Liver (tissue), 9 donors: Measurements from ENCODE around the gene DOK6. TPM values are rescaled to one million over a fixed set of nuclear protein-coding genes. Genes with fewer than 3 reads are reported as not detected.

ENCODE experiments used
- DNase-seq: peaks from one replicate; pipeline ENCODE4 v3.0.0-alpha.2; 2017; ENCODE audit warnings: low spot score
- H3K27ac ChIP-seq, 2 donors: one replicate each; pipeline ENCODE4 v1.7.0; 2013; ENCODE audit warnings: inconsistent platforms in 2 of 2, low read length in 2 of 2, control low read depth in 1 of 2, low read depth in 1 of 2, mild to moderate bottlenecking in 1 of 2
- H3K27me3 ChIP-seq, 4 donors: one replicate each; pipeline versions ENCODE4 v1.6.1 to v1.7.0; 2013; ENCODE audit warnings: low read length in 3 of 4, inconsistent platforms in 1 of 4, mild to moderate bottlenecking in 1 of 4, moderate library complexity in 1 of 4; ENCODE audit not compliant: control insufficient read depth in 4 of 4, insufficient read depth in 4 of 4
- H3K36me3 ChIP-seq, 4 donors: one replicate each; pipeline versions ENCODE4 v1.6.1 to v1.7.0; 2013; ENCODE audit warnings: low read length in 3 of 4, mild to moderate bottlenecking in 3 of 4, low read depth in 1 of 4, moderate library complexity in 1 of 4; ENCODE audit not compliant: control insufficient read depth in 4 of 4, insufficient read depth in 3 of 4
- H3K4me1 ChIP-seq, 4 donors: one replicate each; pipeline versions ENCODE4 v1.6.1 to v1.7.0; 2013; ENCODE audit warnings: low read length in 3 of 4, mild to moderate bottlenecking in 3 of 4, moderate library complexity in 1 of 4; ENCODE audit not compliant: control insufficient read depth in 4 of 4, insufficient read depth in 4 of 4
- H3K4me3 ChIP-seq, 3 donors: one replicate each; pipeline versions ENCODE4 v1.6.1 to v1.7.0; 2013; ENCODE audit warnings: low read length in 3 of 3, control low read depth in 1 of 3, low read depth in 1 of 3, mild to moderate bottlenecking in 1 of 3
- H3K9ac ChIP-seq, 2 donors: one replicate each; pipeline ENCODE4 v1.7.0; 2013; ENCODE audit warnings: low read length in 2 of 2, mild to moderate bottlenecking in 2 of 2, moderate library complexity in 2 of 2, control low read depth in 1 of 2, low read depth in 1 of 2
- H3K9me3 ChIP-seq, 4 donors: one replicate each; pipeline versions ENCODE4 v1.6.1 to v1.7.0; 2013; ENCODE audit warnings: low read length in 3 of 4; ENCODE audit not compliant: control insufficient read depth in 4 of 4
- FOXA1 ChIP-seq: IDR thresholded peaks from 2 replicates; pipeline ENCODE4 v1.6.1; 2016; ENCODE audit warnings: antibody characterized with exemption
- FOXA2 ChIP-seq: IDR thresholded peaks from 2 replicates; pipeline ENCODE4 v1.6.1; 2016; ENCODE audit warnings: antibody characterized with exemption
- GABPA ChIP-seq, 2 donors: IDR thresholded peaks in 1 of 2; conservative IDR thresholded peaks in 1 of 2; 2 replicates each; pipeline ENCODE4 v1.6.1; 2016; ENCODE audit warnings: antibody characterized with exemption in 2 of 2, mild to moderate bottlenecking in 1 of 2, moderate library complexity in 1 of 2
- HNF4G ChIP-seq: IDR thresholded peaks from 2 replicates; pipeline ENCODE4 v1.6.1; 2016; ENCODE audit warnings: antibody characterized with exemption
- JUND ChIP-seq, 2 donors: IDR thresholded peaks; 2 replicates each; pipeline ENCODE4 v1.6.1; 2016; ENCODE audit warnings: antibody characterized with exemption in 2 of 2
- NR2F2 ChIP-seq: IDR thresholded peaks from 2 replicates; pipeline ENCODE4 v1.6.1; 2016; ENCODE audit warnings: antibody characterized with exemption
- RAD21 ChIP-seq, 2 donors: IDR thresholded peaks; 2 replicates each; pipeline ENCODE4 v1.6.1; 2016; ENCODE audit warnings: antibody characterized with exemption in 2 of 2, mild to moderate bottlenecking in 2 of 2
- RXRA ChIP-seq, 2 donors: IDR thresholded peaks; 2 replicates each; pipeline ENCODE4 v1.6.1; 2017 to 2018; ENCODE audit warnings: antibody characterized with exemption in 2 of 2, mild to moderate bottlenecking in 1 of 2
- SP1 ChIP-seq: IDR thresholded peaks from 2 replicates; pipeline ENCODE4 v1.6.1; 2018; ENCODE audit warnings: antibody characterized with exemption, mild to moderate bottlenecking
- TAF1 ChIP-seq: conservative IDR thresholded peaks from 2 replicates; pipeline ENCODE4 v1.6.1; 2016; ENCODE audit warnings: antibody characterized with exemption, mild to moderate bottlenecking
- YY1 ChIP-seq: IDR thresholded peaks from 2 replicates; pipeline ENCODE4 v1.6.1; 2016; ENCODE audit warnings: antibody characterized with exemption, mild to moderate bottlenecking
- WGBS: extraction: QIAGEN DNeasy Blood & Tissue Kit; methylation state at CpG from one replicate; pipeline ENCODE4 v1.1.7; 2013; 5-methylcytosine and 5-hydroxymethylcytosine counted together
- polyA plus RNA-seq, 2 donors: library from polyadenylated mRNA; stranded (reverse) in 1 of 2; unstranded in 1 of 2; fragments of 200-250 nt in 1 of 2; fragments of >200 nt in 1 of 2; fragmentation: Nextera tagmentation in 1 of 2; extraction: Ambion mirVana in 1 of 2; gene quantifications; one replicate each; pipeline versions ENCODE4 v1.2.1 to v1.2.3, GENCODE V29; 2013 to 2015
- total RNA-seq, 2 donors: library from RNA; depleted of rRNA; stranded (reverse); fragments of >200 nt; gene quantifications; one replicate each; pipeline ENCODE4 v1.2.3, GENCODE V29; 2014
- TF ChIP-seq, protein P1 (sequence below): IDR thresholded peaks from 2 replicates; pipeline ENCODE4 v1.6.1; 2016; ENCODE audit warnings: antibody characterized with exemption
- TF ChIP-seq, protein P2 (sequence below): fragments of 150-350 bp; IDR thresholded peaks from 2 replicates; pipeline ENCODE4 v1.5.1; 2017; ENCODE audit warnings: improper control_type of control experiment, low read depth, low read length; ENCODE audit not compliant: missing input control
- TF ChIP-seq, protein P3 (sequence below): IDR thresholded peaks from 2 replicates; pipeline ENCODE4 v1.6.1; 2016; ENCODE audit warnings: antibody characterized with exemption, mild to moderate bottlenecking
- TF ChIP-seq, protein P4 (sequence below): IDR thresholded peaks from 2 replicates; pipeline ENCODE4 v1.6.1; 2016; ENCODE audit warnings: antibody characterized with exemption
- TF ChIP-seq, protein P5 (sequence below): IDR thresholded peaks from 2 replicates; pipeline ENCODE4 v1.6.1; 2016; ENCODE audit warnings: antibody characterized with exemption
- donor health status: healthy.
- donor health status: healthy.
- donor health status: healthy.
- donor health status: healthy.
- donor health status: healthy.

The DOK6 gene
- total and polyA plus RNA-seq, 4 donors, result 0.08 to 1.1 (median 0.67) TPM

DNA sequence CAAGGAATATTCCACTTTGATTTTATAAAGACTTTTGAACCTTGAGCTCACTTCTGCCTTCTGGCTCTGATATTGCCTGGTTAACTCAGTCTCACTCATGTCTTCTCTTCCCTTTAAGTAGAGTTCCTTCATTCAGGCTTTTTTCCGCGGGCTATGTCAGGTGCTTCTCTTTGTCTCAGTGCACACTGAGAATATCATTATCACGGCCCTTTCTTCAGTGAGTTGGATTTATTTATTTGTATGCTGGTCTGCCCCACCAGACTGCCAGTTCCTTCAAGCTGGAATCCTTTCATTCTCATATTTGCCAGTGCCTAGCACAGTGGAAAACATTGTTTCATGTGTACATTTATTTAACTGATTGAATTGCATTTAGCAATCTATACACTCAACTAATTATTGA lies 136.5 kb downstream of the DOK6 start:
- Histone ChIP-seq H3K36me3 (no peaks in the 10 kb centered on the region), H3K4me1 (no peaks in the 10 kb centered on the region), H3K9me3 (no peaks in the 10 kb centered on the region), H3K27ac (no peak overlapping the region), H3K4me3 (no peak overlapping the region), H3K27me3 (no peaks in the 10 kb centered on the region), H3K9ac (no peak overlapping the region)
- TF ChIP-seq, protein P1, sequence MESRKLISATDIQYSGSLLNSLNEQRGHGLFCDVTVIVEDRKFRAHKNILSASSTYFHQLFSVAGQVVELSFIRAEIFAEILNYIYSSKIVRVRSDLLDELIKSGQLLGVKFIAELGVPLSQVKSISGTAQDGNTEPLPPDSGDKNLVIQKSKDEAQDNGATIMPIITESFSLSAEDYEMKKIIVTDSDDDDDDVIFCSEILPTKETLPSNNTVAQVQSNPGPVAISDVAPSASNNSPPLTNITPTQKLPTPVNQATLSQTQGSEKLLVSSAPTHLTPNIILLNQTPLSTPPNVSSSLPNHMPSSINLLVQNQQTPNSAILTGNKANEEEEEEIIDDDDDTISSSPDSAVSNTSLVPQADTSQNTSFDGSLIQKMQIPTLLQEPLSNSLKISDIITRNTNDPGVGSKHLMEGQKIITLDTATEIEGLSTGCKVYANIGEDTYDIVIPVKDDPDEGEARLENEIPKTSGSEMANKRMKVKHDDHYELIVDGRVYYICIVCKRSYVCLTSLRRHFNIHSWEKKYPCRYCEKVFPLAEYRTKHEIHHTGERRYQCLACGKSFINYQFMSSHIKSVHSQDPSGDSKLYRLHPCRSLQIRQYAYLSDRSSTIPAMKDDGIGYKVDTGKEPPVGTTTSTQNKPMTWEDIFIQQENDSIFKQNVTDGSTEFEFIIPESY, result no peak
- TF ChIP-seq, protein P2, sequence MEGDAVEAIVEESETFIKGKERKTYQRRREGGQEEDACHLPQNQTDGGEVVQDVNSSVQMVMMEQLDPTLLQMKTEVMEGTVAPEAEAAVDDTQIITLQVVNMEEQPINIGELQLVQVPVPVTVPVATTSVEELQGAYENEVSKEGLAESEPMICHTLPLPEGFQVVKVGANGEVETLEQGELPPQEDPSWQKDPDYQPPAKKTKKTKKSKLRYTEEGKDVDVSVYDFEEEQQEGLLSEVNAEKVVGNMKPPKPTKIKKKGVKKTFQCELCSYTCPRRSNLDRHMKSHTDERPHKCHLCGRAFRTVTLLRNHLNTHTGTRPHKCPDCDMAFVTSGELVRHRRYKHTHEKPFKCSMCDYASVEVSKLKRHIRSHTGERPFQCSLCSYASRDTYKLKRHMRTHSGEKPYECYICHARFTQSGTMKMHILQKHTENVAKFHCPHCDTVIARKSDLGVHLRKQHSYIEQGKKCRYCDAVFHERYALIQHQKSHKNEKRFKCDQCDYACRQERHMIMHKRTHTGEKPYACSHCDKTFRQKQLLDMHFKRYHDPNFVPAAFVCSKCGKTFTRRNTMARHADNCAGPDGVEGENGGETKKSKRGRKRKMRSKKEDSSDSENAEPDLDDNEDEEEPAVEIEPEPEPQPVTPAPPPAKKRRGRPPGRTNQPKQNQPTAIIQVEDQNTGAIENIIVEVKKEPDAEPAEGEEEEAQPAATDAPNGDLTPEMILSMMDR, result no peak
- TF ChIP-seq, protein P3, sequence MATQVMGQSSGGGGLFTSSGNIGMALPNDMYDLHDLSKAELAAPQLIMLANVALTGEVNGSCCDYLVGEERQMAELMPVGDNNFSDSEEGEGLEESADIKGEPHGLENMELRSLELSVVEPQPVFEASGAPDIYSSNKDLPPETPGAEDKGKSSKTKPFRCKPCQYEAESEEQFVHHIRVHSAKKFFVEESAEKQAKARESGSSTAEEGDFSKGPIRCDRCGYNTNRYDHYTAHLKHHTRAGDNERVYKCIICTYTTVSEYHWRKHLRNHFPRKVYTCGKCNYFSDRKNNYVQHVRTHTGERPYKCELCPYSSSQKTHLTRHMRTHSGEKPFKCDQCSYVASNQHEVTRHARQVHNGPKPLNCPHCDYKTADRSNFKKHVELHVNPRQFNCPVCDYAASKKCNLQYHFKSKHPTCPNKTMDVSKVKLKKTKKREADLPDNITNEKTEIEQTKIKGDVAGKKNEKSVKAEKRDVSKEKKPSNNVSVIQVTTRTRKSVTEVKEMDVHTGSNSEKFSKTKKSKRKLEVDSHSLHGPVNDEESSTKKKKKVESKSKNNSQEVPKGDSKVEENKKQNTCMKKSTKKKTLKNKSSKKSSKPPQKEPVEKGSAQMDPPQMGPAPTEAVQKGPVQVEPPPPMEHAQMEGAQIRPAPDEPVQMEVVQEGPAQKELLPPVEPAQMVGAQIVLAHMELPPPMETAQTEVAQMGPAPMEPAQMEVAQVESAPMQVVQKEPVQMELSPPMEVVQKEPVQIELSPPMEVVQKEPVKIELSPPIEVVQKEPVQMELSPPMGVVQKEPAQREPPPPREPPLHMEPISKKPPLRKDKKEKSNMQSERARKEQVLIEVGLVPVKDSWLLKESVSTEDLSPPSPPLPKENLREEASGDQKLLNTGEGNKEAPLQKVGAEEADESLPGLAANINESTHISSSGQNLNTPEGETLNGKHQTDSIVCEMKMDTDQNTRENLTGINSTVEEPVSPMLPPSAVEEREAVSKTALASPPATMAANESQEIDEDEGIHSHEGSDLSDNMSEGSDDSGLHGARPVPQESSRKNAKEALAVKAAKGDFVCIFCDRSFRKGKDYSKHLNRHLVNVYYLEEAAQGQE, result no peak
- TF ChIP-seq RAD21 (IDR thresholded peaks at IDR 0.05), result no peak
- no peak for TF ChIP-seq SP1
- TF ChIP-seq HNF4G, result no peak
- TF ChIP-seq, protein P4, sequence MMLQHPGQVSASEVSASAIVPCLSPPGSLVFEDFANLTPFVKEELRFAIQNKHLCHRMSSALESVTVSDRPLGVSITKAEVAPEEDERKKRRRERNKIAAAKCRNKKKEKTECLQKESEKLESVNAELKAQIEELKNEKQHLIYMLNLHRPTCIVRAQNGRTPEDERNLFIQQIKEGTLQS, result no peak
- no peak for TF ChIP-seq TAF1
- no peak for TF ChIP-seq FOXA2
- 91% methylated on average over 3 of the region's 3 CpGs for WGBS
- DNase-seq, result no peak

DNA sequence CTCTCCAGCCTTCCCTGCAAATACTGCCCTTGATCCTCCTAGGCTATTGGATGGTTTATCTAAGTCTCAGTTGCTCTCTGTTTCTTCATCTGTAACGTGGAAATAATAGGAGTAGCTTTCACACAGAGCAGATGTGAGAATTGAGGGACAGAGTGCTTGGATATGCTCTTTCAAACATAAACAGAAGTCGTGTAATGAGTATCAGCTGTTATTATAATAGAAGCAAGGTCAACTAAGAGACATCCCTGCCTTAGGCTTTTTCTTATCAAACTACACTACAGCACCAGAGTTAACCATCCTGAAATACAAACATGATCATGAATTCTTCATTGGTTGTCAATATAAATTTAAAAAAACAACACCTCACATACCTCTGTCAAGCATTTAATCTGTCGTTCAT lies 138.2 kb downstream of the DOK6 start:
- no peak overlapping the region for H3K27ac ChIP-seq
- no peaks in the 10 kb centered on the region for H3K4me1 ChIP-seq
- no peaks in the 10 kb centered on the region for H3K9me3 ChIP-seq
- H3K9ac ChIP-seq, result no peak overlapping the region
- no peak overlapping the region for H3K4me3 ChIP-seq
- H3K27me3 ChIP-seq, result no peaks in the 10 kb centered on the region
- 72% methylated on average over 3 of the region's 3 CpGs for WGBS
- no peaks in the 10 kb centered on the region for H3K36me3 ChIP-seq
- no peak for DNase-seq
- no peak for TF ChIP-seq YY1
- no peak for TF ChIP-seq HNF4G
- TF ChIP-seq, protein P4, result no peak
- no peak for TF ChIP-seq RAD21 (IDR thresholded peaks at IDR 0.05)
- no peak for TF ChIP-seq NR2F2
- TF ChIP-seq, protein P5, sequence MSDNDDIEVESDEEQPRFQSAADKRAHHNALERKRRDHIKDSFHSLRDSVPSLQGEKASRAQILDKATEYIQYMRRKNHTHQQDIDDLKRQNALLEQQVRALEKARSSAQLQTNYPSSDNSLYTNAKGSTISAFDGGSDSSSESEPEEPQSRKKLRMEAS, result no peak
- TF ChIP-seq, protein P1, result no peak
- TF ChIP-seq JUND (IDR thresholded peaks at IDR 0.05), result no peak
- no peak for TF ChIP-seq FOXA1
- TF ChIP-seq FOXA2, result no peak
- TF ChIP-seq RXRA (IDR thresholded peaks at IDR 0.05), result no peak
- no peak for TF ChIP-seq GABPA (IDR thresholded peaks at IDR 0.05 in 1 of 2, conservative IDR thresholded peaks at IDR 0.05 in 1 of 2)
- no peak for TF ChIP-seq SP1
- TF ChIP-seq, protein P2, result no peak
